ENCODE measurements around the gene SPTLC1.
"Not testable (repeated sequence)": the region's sequence is repeated elsewhere in the genome, so short reads cannot be mapped to it uniquely, and the experiment has no call there.

Gene SPTLC1

DNA sequence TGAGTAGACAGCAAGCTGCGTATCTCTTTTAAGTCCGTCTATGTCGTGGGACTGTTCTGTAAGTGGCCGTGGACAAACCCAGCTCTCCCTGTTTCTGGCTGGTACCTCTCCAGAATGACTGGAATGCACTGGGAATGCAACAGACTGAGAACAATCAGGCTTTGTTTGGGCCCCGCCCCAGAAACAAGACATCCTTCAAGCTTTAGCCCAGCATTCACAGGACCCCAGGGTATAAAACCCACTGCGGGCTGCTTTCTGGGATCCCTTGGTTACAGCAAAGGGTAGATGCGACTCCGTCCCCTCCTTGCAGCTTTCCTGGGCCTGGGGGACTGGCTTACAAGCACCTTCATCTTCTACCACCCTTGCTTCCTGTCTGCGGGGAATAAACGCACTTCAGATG, 45.6 kb upstream of the SPTLC1 start:
- H2AFZ ChIP-seq (ENCODE audit: low read depth, low read length) = no peak overlapping the region
- TF ChIP-seq EZH2phosphoT487 (IDR thresholded peaks at IDR 0.05; ENCODE audit: low read depth) = no peak
- H3K9me3 ChIP-seq (ENCODE audit: insufficient read depth, low read length) = peaks cover 13% of the 10 kb centered on the region

GRCh38 chr9:92159058-92159457, 43.8 kb upstream of the SPTLC1 start:
- H3K4me1 ChIP-seq (ENCODE audit: low read length) = peaks cover 5% of the 10 kb centered on the region; the same call in 1 of the 2 replicates
- no peaks in the 10 kb centered on the region for H3K79me2 ChIP-seq (ENCODE audit: low read length)
- peaks cover 2% of the 10 kb centered on the region for H3K9me3 ChIP-seq (ENCODE audit: insufficient read depth, low read length)
- H3K4me3 ChIP-seq (ENCODE audit: low read length) = no peak overlapping the region
- no peak overlapping the region for H3K4me2 ChIP-seq (ENCODE audit: low read length)
- H3K36me3 ChIP-seq (replicated peaks; ENCODE audit: low read depth, low read length) = peaks cover 2% of the 10 kb centered on the region
- no peaks in the 10 kb centered on the region for H4K20me1 ChIP-seq (ENCODE audit: insufficient read depth, low read length)
- no peak overlapping the region for H3K27ac ChIP-seq (ENCODE audit: low read length)
- no peak overlapping the region for H2AFZ ChIP-seq (ENCODE audit: low read depth, low read length)
- TF ChIP-seq EZH2phosphoT487 (IDR thresholded peaks at IDR 0.05; ENCODE audit: low read depth) = no peak
- TF ChIP-seq, protein P1, sequence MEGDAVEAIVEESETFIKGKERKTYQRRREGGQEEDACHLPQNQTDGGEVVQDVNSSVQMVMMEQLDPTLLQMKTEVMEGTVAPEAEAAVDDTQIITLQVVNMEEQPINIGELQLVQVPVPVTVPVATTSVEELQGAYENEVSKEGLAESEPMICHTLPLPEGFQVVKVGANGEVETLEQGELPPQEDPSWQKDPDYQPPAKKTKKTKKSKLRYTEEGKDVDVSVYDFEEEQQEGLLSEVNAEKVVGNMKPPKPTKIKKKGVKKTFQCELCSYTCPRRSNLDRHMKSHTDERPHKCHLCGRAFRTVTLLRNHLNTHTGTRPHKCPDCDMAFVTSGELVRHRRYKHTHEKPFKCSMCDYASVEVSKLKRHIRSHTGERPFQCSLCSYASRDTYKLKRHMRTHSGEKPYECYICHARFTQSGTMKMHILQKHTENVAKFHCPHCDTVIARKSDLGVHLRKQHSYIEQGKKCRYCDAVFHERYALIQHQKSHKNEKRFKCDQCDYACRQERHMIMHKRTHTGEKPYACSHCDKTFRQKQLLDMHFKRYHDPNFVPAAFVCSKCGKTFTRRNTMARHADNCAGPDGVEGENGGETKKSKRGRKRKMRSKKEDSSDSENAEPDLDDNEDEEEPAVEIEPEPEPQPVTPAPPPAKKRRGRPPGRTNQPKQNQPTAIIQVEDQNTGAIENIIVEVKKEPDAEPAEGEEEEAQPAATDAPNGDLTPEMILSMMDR (IDR thresholded peaks at IDR 0.05; ENCODE audit: low read depth, low read length) = no peak
- no peaks in the 10 kb centered on the region for H3K27me3 ChIP-seq (ENCODE audit: low read depth, low read length)
- no peak overlapping the region for H3K9ac ChIP-seq (ENCODE audit: low read length)

More for the DNA sequence above, 45.6 kb upstream of the SPTLC1 start:
- Histone ChIP-seq H3K4me1 (ENCODE audit: low read length) (peaks cover 9% of the 10 kb centered on the region), H3K36me3 (replicated peaks; ENCODE audit: low read depth, low read length) (peaks cover 8% of the 10 kb centered on the region), H3K4me3 (ENCODE audit: low read length) (no peak overlapping the region), H3K4me2 (ENCODE audit: low read length) (no peak overlapping the region), H3K27me3 (ENCODE audit: low read depth, low read length) (no peaks in the 10 kb centered on the region), H4K20me1 (ENCODE audit: insufficient read depth, low read length) (no peaks in the 10 kb centered on the region), H3K79me2 (ENCODE audit: low read length) (no peaks in the 10 kb centered on the region), H3K27ac (ENCODE audit: low read length) (no peak overlapping the region), H3K9ac (ENCODE audit: low read length) (no peak overlapping the region)

- no peaks in the 10 kb centered on the region for H3K27me3 ChIP-seq (ENCODE audit: low read depth, low read length)
- no peak overlapping the region for H3K4me2 ChIP-seq (ENCODE audit: low read length)
- H4K20me1 ChIP-seq (ENCODE audit: insufficient read depth, low read length) = no peaks in the 10 kb centered on the region
- no peaks in the 10 kb centered on the region for H3K79me2 ChIP-seq (ENCODE audit: low read length)
- H2AFZ ChIP-seq (ENCODE audit: low read depth, low read length) = no peak overlapping the region
- no peak for TF ChIP-seq EZH2phosphoT487 (IDR thresholded peaks at IDR 0.05; ENCODE audit: low read depth)
- TF ChIP-seq, protein P1 (IDR thresholded peaks at IDR 0.05; ENCODE audit: low read depth, low read length) = no peak
- H3K27ac ChIP-seq (ENCODE audit: low read length) = no peak overlapping the region
- H3K9ac ChIP-seq (ENCODE audit: low read length) = no peak overlapping the region
- no peak overlapping the region for H3K4me3 ChIP-seq (ENCODE audit: low read length)
- H3K9me3 ChIP-seq (ENCODE audit: insufficient read depth, low read length) = no peaks in the 10 kb centered on the region
- H3K4me1 ChIP-seq (ENCODE audit: low read length) = peaks cover 5% of the 10 kb centered on the region; the same call in 1 of the 2 replicates
- no peaks in the 10 kb centered on the region for H3K36me3 ChIP-seq (replicated peaks; ENCODE audit: low read depth, low read length)
These were observed 42.9 kb upstream of the SPTLC1 start for GRCh38 chr9:92158097-92158601.

- not testable (repeated sequence) for H3K79me2 ChIP-seq (ENCODE audit: low read length); H3K4me1 ChIP-seq (ENCODE audit: low read length); H3K4me3 ChIP-seq (ENCODE audit: low read length)
These were observed 40.5 kb upstream of the SPTLC1 start for GRCh38 chr9:92155736-92156135.

GRCh38 chr9:92155221-92155620, 40.0 kb upstream of the SPTLC1 start:
- Histone ChIP-seq H3K4me2 (ENCODE audit: low read length) (peak overlapping the region; percentile 6; the same call in 1 of the 2 replicates), H3K4me1 (ENCODE audit: low read length) (peaks cover 5% of the 10 kb centered on the region; the same call in 1 of the 2 replicates), H3K27ac (ENCODE audit: low read length) (no peak overlapping the region), H4K20me1 (ENCODE audit: insufficient read depth, low read length) (no peaks in the 10 kb centered on the region), H2AFZ (ENCODE audit: low read depth, low read length) (no peak overlapping the region; the same call in 1 of the 2 replicates), H3K36me3 (replicated peaks; ENCODE audit: low read depth, low read length) (no peaks in the 10 kb centered on the region), H3K9me3 (ENCODE audit: insufficient read depth, low read length) (no peaks in the 10 kb centered on the region), H3K9ac (ENCODE audit: low read length) (no peak overlapping the region), H3K27me3 (ENCODE audit: low read depth, low read length) (no peaks in the 10 kb centered on the region), H3K4me3 (ENCODE audit: low read length) (no peak overlapping the region), H3K79me2 (ENCODE audit: low read length) (no peaks in the 10 kb centered on the region)
- no peak for TF ChIP-seq EZH2phosphoT487 (IDR thresholded peaks at IDR 0.05; ENCODE audit: low read depth)
- TF ChIP-seq, protein P1 (IDR thresholded peaks at IDR 0.05; ENCODE audit: low read depth, low read length) = no peak

More at GRCh38 chr9:92155736-92156135, 40.5 kb upstream of the SPTLC1 start:
- not testable (repeated sequence) for H3K4me2 ChIP-seq (ENCODE audit: low read length); H2AFZ ChIP-seq (ENCODE audit: low read depth, low read length); H3K9me3 ChIP-seq (ENCODE audit: insufficient read depth, low read length); H4K20me1 ChIP-seq (ENCODE audit: insufficient read depth, low read length); H3K9ac ChIP-seq (ENCODE audit: low read length); H3K27ac ChIP-seq (ENCODE audit: low read length); H3K27me3 ChIP-seq (ENCODE audit: low read depth, low read length); H3K36me3 ChIP-seq (replicated peaks; ENCODE audit: low read depth, low read length)

GRCh38 chr9:92153466-92154415, 38.5 kb upstream of the SPTLC1 start:
- not testable (repeated sequence) for H2AFZ ChIP-seq (ENCODE audit: low read depth, low read length); H3K9ac ChIP-seq (ENCODE audit: low read length); H3K4me3 ChIP-seq (ENCODE audit: low read length); H3K9me3 ChIP-seq (ENCODE audit: insufficient read depth, low read length); H3K4me1 ChIP-seq (ENCODE audit: low read length); H3K27ac ChIP-seq (ENCODE audit: low read length); H4K20me1 ChIP-seq (ENCODE audit: insufficient read depth, low read length); H3K4me2 ChIP-seq (ENCODE audit: low read length); H3K27me3 ChIP-seq (ENCODE audit: low read depth, low read length); H3K36me3 ChIP-seq (replicated peaks; ENCODE audit: low read depth, low read length); H3K79me2 ChIP-seq (ENCODE audit: low read length)

All from OCI-LY3 (cell line).